Hematopoietic multipotent progenitor cell treated with erythropoietin and hydrocortisone succinate and interleukin-3 and kit ligand, for 6 days (in vitro differentiated cells): ENCODE measurements around the gene RARS1.
A peak's percentile ranks its signal among the peaks of the same experiment; 100 is the strongest.

ENCODE experiments used
- DNase-seq: peaks from one replicate; pipeline ENCODE4 v3.0.0-alpha.2; 2015

RARS1 gene

DNA sequence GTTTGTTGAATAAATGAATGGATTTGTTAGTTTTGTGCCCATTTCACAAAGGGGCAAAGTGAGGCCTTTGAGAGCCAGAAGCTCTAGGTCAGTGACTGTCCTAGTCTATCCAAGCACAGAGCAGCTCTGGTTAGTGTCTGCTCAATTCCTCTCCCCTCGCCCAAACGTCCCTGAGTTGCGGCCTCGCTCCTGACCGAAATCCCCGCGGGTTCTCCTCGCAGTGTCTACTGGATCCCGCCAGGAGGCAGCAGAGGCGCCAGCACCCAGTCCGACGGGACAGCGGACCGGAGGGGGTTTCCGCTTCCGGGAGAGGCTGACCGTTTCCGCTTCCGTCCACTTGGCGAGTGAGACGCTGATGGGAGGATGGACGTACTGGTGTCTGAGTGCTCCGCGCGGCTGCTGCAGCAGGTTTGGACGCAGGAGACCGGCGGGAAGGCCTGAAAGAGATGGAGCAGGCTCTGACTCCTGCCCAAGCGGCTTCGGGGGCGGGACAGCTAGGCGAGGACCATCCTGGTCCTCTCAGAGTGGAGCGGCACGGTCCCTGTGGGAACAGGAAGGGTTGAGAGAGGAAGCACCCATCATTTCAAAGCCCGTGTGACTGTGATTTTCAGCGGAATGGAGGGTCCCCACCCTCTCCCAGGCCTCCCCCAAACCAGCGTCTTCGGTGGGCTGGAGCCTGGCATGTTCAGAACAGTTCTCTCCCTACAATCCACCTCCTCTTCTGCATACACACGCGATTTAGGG lies at the start of gene RARS1:
Gene RARS1, plus strand, starts transcription at position 336 of the 744 bp plus-strand sequence. Its CDS starts 28 bp downstream, at position 364.
- DNase-seq, result peak; percentile 96

DNA sequence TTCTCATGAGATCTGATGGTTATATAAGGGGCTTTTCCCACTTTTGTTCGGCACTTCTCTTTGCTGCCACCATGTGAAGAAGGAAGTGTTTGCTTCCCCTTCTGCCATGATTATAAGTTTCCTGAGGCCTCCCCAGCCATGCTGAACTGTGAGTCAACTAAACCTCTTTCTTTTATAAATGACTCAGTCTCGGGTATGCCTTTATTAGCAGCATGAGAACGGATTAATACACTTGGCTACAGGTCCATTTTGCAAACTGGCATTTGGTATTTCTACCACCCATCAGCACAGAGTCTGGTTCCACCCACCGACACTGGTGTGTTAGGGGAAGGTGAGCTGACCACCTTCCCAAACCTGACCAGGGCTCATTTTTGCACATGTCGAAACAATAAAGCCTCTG lies 47.9 kb upstream of the RARS1 start:
- no peak for DNase-seq

- no peak for DNase-seq
Observed at GRCh38 chr5:168443533-168443932, 42.7 kb upstream of the RARS1 start.

- DNase-seq, result no peak
Observed at GRCh38 chr5:168443950-168444700, 42.1 kb upstream of the RARS1 start.

- no peak for DNase-seq
Observed at GRCh38 chr5:168446983-168447619, 39.2 kb upstream of the RARS1 start.

GRCh38 chr5:168447808-168448207 lies 38.5 kb upstream of the RARS1 start:
- no peak for DNase-seq

GRCh38 chr5:168449166-168449565 lies 37.1 kb upstream of the RARS1 start:
- DNase-seq, result no peak

DNA sequence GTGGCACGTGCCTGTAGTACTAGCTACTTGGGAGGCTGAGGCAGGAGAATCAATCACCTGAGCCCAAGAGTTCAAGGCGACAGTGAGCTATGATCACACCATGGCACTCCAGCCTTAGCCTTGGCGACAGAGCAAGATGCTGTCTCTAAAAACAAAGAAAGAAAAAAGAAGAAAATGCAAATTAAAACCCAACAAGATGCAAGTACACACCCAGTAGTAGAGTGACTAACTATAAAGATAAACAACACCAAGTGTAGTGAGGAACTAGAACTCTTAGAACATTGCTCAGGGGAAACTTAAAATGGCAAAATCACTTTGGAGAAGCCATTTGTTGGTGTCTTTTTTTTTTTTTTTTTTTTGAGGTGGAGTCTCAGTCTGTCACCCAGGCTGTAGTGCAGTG lies 34.7 kb upstream of the RARS1 start:
- no peak for DNase-seq

GRCh38 chr5:168455201-168455600 lies 31.1 kb upstream of the RARS1 start:
- no peak for DNase-seq

DNA sequence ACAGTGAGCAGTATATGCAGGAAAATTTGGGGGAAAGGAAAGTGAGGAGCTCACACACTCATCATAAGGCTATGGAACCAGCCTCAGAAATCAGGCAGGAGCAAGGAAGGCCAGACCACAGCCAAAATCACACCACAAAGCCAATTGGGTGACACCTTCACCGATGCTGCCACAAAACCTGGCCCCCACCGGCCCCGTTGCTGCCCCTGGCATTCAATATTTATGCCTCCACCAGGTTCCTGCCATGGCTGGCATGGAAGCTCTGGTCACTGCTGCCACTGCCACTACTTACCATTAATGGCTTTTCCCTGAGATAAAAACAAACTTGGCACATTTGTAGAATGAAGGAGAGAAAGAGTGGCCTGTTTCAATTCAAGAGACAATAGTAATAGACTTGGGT lies 28.7 kb upstream of the RARS1 start:
- no peak for DNase-seq

DNA sequence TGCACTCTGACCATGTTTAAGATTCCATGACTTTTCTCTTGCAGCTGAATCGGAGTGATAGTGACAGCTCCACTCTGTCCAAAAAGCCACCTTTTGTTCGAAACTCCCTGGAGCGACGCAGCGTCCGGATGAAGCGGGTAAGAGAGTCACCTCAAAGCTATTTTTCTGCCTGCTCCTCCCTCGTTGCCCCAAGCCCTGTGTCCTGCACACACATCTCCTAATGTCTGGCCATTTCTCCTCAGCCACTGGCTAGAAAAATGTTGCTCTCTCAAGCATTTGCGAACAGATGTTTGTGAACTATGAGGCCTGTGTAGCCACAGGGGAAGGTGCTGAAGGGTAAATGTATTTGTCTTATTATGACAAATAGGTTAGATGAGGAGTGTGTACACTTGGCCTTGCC lies 25.7 kb upstream of the RARS1 start:
- no peak for DNase-seq

GRCh38 chr5:168463081-168463480 lies 23.2 kb upstream of the RARS1 start:
- no peak for DNase-seq

- no peak for DNase-seq
Observed at GRCh38 chr5:168464214-168464613, 22.1 kb upstream of the RARS1 start.

DNA sequence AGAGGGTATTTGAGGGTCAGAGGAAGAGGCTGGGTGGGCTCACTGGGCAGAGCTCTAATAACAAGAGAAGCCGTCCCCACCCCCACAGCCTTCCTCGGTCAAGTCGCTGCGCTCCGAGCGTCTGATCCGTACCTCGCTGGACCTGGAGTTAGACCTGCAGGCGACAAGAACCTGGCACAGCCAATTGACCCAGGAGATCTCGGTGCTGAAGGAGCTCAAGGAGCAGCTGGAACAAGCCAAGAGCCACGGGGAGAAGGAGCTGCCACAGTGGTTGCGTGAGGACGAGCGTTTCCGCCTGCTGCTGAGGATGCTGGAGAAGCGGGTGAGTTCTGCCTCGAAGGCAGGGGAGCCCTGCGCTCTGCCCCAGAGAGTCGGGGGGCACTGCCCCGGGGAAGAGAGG lies 21.6 kb upstream of the RARS1 start:
- DNase-seq, result no peak

DNA sequence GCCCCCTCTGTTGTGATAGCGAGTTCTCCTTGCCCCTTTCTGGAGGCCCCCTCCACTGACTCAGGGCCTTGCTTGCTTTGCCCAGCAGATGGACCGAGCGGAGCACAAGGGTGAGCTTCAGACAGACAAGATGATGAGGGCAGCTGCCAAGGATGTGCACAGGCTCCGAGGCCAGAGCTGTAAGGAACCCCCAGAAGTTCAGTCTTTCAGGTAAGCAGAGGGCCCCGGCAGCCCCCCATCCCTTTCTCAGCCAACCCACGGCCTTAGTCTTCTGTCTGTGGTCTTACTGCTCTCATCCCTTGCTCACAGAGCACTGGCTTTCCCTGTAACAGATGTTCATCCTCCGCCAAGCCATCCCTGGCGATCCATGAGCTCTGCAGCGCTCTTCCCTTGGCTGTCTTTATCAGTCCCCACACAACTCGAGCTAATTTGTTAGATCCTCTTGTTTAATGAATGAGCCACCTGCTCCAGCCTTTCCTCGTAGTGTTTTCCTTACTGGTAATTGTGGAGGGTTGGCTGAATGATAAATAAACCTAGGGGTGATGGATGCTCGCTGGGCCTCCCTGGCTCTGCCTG lies 18.4 kb upstream of the RARS1 start:
- DNase-seq, result no peak

GRCh38 chr5:168468836-168469235 lies 17.4 kb upstream of the RARS1 start:
- DNase-seq, result no peak

DNA sequence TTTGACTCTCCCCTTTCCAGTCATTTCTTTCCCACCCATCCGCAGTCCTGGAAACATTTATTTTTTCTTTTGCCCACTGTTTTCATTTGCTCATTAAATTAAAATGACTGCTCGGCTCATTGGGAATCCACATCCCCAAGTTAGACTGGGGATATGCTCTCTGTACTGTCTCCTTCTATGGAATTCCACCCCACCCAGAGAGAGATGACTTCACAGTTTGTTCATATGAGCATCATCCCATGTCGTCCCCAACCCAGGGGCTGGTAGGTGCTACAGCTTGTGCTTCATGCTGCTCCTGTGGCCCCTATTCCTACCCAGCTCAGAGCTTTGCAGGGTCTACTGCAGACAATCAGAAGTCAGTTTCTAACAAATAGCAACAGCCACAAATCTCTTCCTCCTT lies 16.5 kb upstream of the RARS1 start:
- DNase-seq, result no peak

DNA sequence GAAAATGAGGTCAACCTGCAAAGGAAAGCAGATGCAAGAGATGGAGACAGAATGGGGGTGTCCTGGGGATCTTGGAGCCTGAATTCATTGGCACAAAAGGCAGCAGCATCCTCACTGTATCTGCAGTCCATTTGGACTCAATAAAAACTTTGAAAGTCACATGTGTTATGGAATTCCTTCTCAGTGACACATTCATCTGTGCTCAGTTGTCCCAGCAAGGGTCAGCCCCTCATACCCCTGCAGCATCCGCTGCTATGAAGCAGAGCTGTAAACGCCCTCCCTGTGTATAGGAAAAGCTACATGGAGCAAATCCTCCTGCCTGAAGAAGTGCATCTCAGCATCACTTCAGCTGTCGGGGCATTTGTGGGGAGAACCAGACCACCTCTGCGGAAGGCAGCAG lies 14.5 kb upstream of the RARS1 start:
- no peak for DNase-seq

- DNase-seq, result no peak
Observed at GRCh38 chr5:168472329-168472728, 13.9 kb upstream of the RARS1 start.

- DNase-seq, result no peak
Observed at GRCh38 chr5:168474319-168474718, 12.0 kb upstream of the RARS1 start.

- peak; percentile 81 for DNase-seq
Observed at GRCh38 chr5:168477060-168477459, 9.2 kb upstream of the RARS1 start.

- DNase-seq, result no peak
Observed at GRCh38 chr5:168479166-168479565, 7.1 kb upstream of the RARS1 start.

DNA sequence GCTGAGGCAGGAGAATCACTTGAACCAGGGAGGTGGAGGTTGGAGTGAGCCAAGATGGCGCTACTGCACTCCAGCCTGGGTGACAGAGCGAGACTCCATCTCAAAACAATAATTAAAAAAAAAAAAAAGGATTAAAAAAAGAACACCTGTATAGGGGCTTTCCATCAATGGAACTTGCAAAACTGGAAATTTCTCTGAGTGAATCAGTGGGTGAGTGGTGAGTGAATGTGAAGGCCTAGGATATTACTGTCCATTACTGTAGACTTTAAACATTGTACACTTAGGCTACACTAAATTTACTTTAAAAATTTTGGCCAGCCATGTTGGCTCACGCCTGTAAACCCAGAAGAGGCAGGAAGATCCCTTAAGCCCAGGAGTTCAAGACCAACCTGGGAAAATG lies 5.7 kb upstream of the RARS1 start:
- no peak for DNase-seq

DNA sequence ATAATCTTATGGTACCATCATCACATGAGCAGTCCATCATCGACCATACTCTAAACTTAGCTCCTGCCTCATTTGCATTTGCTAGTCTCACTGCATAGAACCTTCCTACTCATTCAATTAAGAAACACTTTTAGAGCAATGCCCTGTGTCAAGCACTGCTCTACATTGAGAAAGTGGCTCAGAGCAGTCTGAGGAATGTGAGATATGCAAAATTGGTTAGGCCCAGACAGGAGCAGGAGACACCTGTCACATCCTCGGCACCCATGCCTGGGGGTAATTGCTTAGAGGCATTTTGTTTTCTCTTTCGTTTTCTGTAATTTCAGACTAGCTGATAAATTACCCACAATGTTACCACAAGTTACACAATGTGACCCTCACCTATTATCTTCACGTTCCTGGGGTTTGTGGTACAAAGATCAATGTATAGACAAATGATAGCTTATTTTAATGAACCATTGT lies 4.9 kb upstream of the RARS1 start:
- peak; percentile 14 for DNase-seq
